Parathyroid adenoma (tissue), 2 donors: ENCODE results near the gene TENM4.

ENCODE experiments used
- H2AFZ ChIP-seq: fragments of 300-600 bp; sonication (generic); one replicate; pipeline ENCODE4 v1.7.0; 2017; ENCODE audit warnings: antibody characterized with exemption, mild to moderate bottlenecking
- H3K27ac ChIP-seq: fragments of 300-600 bp; sonication (generic); one replicate; pipeline ENCODE4 v1.7.0; 2017
- H3K27me3 ChIP-seq: fragments of 300-600 bp; sonication (generic); one replicate; pipeline ENCODE4 v1.7.0; 2017; ENCODE audit warnings: low read length; ENCODE audit not compliant: control insufficient read depth, insufficient read depth
- H3K36me3 ChIP-seq: fragments of 300-600 bp; sonication (generic); one replicate; pipeline ENCODE4 v1.7.0; 2017; ENCODE audit warnings: low read length; ENCODE audit not compliant: control insufficient read depth, insufficient read depth
- H3K4me1 ChIP-seq: fragments of 300-600 bp; sonication (generic); one replicate; pipeline ENCODE4 v1.7.0; 2017; ENCODE audit warnings: control low read depth
- H3K4me2 ChIP-seq: fragments of 300-600 bp; sonication (generic); one replicate; pipeline ENCODE4 v1.7.0; 2017; ENCODE audit warnings: low read length
- H3K4me3 ChIP-seq: fragments of 300-600 bp; sonication (generic); one replicate; pipeline ENCODE4 v1.7.0; 2017; ENCODE audit warnings: low read depth, low read length
- H3K79me2 ChIP-seq: fragments of 300-600 bp; sonication (generic); one replicate; pipeline ENCODE4 v1.7.0; 2017; ENCODE audit warnings: control low read depth
- H3K9ac ChIP-seq: fragments of 300-600 bp; sonication (generic); one replicate; pipeline ENCODE4 v1.7.0; 2017; ENCODE audit warnings: mild to moderate bottlenecking
- H3K9me3 ChIP-seq: fragments of 300-600 bp; sonication (generic); one replicate; pipeline ENCODE4 v1.7.0; 2017; ENCODE audit warnings: low read length; ENCODE audit not compliant: control insufficient read depth
- TF ChIP-seq, protein P1 (sequence below): fragments of 300-600 bp; sonication (generic); IDR thresholded peaks from one replicate; pipeline ENCODE4 v1.7.0; 2017; ENCODE audit warnings: antibody characterized with exemption, mild to moderate bottlenecking
- donor health status: primary hyperparathyroidism.

Gene TENM4

DNA sequence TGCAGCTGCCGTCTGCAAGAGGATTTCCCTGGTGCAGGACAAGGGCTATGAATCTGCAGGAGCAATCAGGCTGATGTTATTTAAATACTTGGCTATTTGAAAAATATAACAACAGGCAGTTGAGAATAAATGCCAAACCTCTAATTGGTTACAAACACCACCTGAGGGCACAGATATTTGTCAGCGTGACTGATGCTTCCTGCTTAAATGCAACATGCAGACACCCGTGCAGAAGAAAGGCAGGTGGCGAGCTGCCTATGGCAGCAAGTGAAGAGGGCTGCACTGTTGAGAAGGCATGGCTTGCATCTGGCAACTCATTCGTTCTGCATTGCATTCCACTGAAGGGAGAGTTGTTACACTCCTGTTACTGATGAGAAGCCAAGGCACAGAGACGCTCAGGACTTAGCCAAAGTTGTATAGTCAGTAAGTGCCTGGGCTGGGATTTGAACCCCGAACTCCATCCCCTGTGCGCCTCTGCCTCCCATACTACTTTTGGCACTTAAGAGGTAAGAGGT, 350.6 kb downstream of the TENM4 start:
- Histone ChIP-seq H3K27me3 (no peaks in the 10 kb centered on the region), H3K27ac (no peak overlapping the region), H3K4me3 (no peak overlapping the region), H3K79me2 (no peaks in the 10 kb centered on the region), H3K4me1 (no peaks in the 10 kb centered on the region), H3K36me3 (no peaks in the 10 kb centered on the region), H3K9me3 (no peaks in the 10 kb centered on the region), H3K4me2 (no peak overlapping the region), H3K9ac (no peak overlapping the region), H2AFZ (no peak overlapping the region)
- TF ChIP-seq, protein P1, sequence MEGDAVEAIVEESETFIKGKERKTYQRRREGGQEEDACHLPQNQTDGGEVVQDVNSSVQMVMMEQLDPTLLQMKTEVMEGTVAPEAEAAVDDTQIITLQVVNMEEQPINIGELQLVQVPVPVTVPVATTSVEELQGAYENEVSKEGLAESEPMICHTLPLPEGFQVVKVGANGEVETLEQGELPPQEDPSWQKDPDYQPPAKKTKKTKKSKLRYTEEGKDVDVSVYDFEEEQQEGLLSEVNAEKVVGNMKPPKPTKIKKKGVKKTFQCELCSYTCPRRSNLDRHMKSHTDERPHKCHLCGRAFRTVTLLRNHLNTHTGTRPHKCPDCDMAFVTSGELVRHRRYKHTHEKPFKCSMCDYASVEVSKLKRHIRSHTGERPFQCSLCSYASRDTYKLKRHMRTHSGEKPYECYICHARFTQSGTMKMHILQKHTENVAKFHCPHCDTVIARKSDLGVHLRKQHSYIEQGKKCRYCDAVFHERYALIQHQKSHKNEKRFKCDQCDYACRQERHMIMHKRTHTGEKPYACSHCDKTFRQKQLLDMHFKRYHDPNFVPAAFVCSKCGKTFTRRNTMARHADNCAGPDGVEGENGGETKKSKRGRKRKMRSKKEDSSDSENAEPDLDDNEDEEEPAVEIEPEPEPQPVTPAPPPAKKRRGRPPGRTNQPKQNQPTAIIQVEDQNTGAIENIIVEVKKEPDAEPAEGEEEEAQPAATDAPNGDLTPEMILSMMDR: no peak

DNA sequence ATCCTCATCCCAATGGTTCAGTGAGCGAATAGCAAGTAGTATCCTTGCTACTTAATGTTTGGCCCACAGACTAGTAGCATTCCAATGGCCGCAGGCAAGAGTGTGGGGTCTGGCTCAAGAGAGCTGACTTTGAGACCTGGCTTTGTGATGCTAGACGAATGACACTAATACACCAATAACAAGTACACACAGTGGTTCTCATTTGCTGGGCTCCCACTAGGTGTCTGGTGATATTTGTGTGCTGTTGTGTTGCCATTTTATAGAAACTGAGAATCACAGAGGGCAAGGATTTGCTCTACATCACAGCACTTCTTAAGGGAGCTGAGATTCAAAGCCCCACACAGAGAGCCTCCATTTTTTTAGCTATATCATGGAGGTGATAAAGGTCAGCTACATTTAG, 351.2 kb downstream of the TENM4 start:
- H3K9ac ChIP-seq: no peak overlapping the region
- no peak overlapping the region for H3K27ac ChIP-seq
- no peak overlapping the region for H3K4me2 ChIP-seq
- no peaks in the 10 kb centered on the region for H3K36me3 ChIP-seq
- H3K79me2 ChIP-seq: no peaks in the 10 kb centered on the region
- H3K27me3 ChIP-seq: no peaks in the 10 kb centered on the region
- no peaks in the 10 kb centered on the region for H3K4me1 ChIP-seq
- TF ChIP-seq, protein P1: no peak
- H3K4me3 ChIP-seq: no peak overlapping the region
- no peaks in the 10 kb centered on the region for H3K9me3 ChIP-seq
- H2AFZ ChIP-seq: no peak overlapping the region

DNA sequence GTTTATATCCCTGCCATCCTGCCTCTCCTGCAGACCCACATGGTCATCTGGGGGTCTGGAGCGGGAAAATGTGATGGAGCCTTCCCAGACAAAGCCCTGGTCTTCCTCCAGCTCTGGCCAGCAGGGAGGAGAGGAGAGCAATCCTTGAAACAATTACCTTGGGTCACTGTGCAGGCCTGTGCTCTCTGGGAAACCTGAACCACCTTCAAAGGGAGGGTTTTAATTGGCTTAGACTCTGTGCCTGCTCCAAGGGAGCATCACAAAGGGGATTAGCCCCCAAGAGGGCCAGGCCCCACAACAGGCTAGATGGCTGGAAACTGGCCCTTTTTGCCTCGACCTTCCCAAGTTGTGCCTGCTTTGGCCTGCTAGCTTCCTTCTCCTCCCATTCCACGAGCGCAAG, 351.9 kb downstream of the TENM4 start:
- TF ChIP-seq, protein P1: no peak
- no peak overlapping the region for H3K27ac ChIP-seq
- no peaks in the 10 kb centered on the region for H3K9me3 ChIP-seq
- H3K9ac ChIP-seq: no peak overlapping the region
- no peaks in the 10 kb centered on the region for H3K4me1 ChIP-seq
- H3K36me3 ChIP-seq: no peaks in the 10 kb centered on the region
- H3K79me2 ChIP-seq: no peaks in the 10 kb centered on the region
- no peaks in the 10 kb centered on the region for H3K27me3 ChIP-seq
- H3K4me2 ChIP-seq: no peak overlapping the region
- no peak overlapping the region for H3K4me3 ChIP-seq
- no peak overlapping the region for H2AFZ ChIP-seq

DNA sequence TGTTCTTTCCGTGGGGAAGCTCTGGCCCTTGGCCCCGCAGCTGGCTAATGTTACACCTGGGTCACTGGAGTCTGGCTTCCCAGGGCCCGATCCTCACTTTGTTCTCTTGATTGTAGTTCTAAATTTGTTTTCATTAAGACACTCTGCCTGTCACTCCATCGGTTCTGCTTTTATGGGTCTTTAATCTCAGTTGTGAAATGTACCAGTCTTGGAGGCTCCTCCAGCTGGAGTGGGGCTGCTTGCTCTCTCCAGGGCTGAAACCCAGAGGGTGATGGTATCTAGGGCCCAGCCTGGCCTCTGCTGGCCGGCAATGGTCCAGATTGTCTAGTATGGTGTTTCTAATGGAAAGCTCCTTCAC, 352.9 kb downstream of the TENM4 start:
- H3K4me1 ChIP-seq: no peaks in the 10 kb centered on the region
- no peaks in the 10 kb centered on the region for H3K79me2 ChIP-seq
- H3K27me3 ChIP-seq: no peaks in the 10 kb centered on the region
- no peak overlapping the region for H3K27ac ChIP-seq
- no peaks in the 10 kb centered on the region for H3K9me3 ChIP-seq
- H2AFZ ChIP-seq: no peak overlapping the region
- TF ChIP-seq, protein P1: no peak
- no peak overlapping the region for H3K4me2 ChIP-seq
- no peak overlapping the region for H3K4me3 ChIP-seq
- H3K9ac ChIP-seq: no peak overlapping the region
- H3K36me3 ChIP-seq: no peaks in the 10 kb centered on the region

DNA sequence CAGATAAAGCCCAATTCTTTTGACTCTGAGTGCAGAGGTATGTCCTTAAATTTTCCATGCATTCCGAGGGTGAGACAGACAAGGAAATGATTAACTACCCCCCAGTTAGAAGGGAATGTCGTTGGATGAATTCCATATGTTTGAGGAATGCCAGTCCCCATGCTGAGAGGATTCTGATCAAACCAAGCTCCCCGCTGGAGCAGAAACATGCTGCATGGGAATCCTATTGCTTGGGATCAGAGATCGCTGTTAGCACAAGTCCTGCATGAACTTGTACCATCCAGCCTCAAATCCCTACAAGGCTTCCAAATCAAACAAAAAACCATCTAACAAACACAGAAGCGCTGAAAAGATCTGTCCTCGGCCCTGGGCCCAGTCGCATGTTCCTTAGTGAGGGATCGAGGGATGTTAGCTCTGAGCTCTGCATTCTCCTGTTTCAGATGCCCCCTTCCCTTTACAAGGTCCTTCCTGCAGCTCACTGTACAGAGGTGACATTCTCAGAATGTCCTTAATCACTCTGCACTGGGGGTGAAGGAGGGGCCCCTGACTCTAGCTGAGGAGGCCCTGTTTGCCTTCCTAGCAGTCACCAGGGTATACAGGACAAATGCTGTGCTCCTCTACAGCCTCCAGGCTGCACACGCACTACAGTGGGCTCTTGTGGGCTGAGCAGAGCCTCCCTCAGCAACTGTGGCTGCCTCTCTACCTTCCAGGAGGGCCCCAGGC, 353.4 kb downstream of the TENM4 start:
- no peak overlapping the region for H3K9ac ChIP-seq
- H3K4me1 ChIP-seq: no peaks in the 10 kb centered on the region
- H3K79me2 ChIP-seq: no peaks in the 10 kb centered on the region
- H3K4me3 ChIP-seq: no peak overlapping the region
- H3K27me3 ChIP-seq: no peaks in the 10 kb centered on the region
- no peak overlapping the region for H3K4me2 ChIP-seq
- TF ChIP-seq, protein P1: no peak
- H2AFZ ChIP-seq: no peak overlapping the region
- no peak overlapping the region for H3K27ac ChIP-seq
- no peaks in the 10 kb centered on the region for H3K36me3 ChIP-seq
- no peaks in the 10 kb centered on the region for H3K9me3 ChIP-seq
